K562 (cell line): ENCODE measurements around the gene MAP1LC3A. TPM values are rescaled to one million over a fixed set of nuclear protein-coding genes. Genes with fewer than 3 reads are reported as not detected.

ENCODE experiments used
- CREM ChIP-seq: IDR thresholded peaks from 2 replicates; pipeline ENCODE4 v1.6.1; 2014; ENCODE audit warnings: antibody characterized with exemption, low read depth
- CTBP1 ChIP-seq: fragments of 450-650 bp; IDR thresholded peaks from 2 replicates; pipeline ENCODE4 v1.6.1; 2016; ENCODE audit warnings: borderline replicate concordance
- DIDO1 ChIP-seq: fragments of 450-650 bp; IDR thresholded peaks from 2 replicates; pipeline ENCODE4 v1.6.1; 2016; ENCODE audit warnings: low read depth, missing biosample characterization, missing genetic modification characterization
- ELF1 ChIP-seq: fragments of 200-800 bp; sonication (Bioruptor generic); IDR thresholded peaks from 2 replicates; pipeline ENCODE4 v1.6.1; 2016; ENCODE audit warnings: missing genetic modification characterization, missing compliant biosample characterization
- FIP1L1 ChIP-seq: fragments of 200-400 bp; formaldehyde crosslinking; IDR thresholded peaks from 2 replicates; pipeline ENCODE4 v1.6.1; 2018; ENCODE audit warnings: mild to moderate bottlenecking, low read depth, low read length; ENCODE audit not compliant: poor library complexity, severe bottlenecking
- FOXJ2 ChIP-seq: fragments of 200-800 bp; sonication (Bioruptor generic); IDR thresholded peaks from 2 replicates; pipeline ENCODE4 v1.6.1; 2016; ENCODE audit warnings: missing genetic modification characterization, missing compliant biosample characterization
- FOXP4 ChIP-seq: sonication (generic); formaldehyde crosslinking; IDR thresholded peaks from 2 replicates; pipeline ENCODE4 v1.8.0; 2022; ENCODE audit warnings: mild to moderate bottlenecking, missing genetic modification reagents, borderline replicate concordance
- HEY1 ChIP-seq: fragments of 250-450 bp; sonication (Bioruptor Pico); IDR thresholded peaks from 2 replicates; pipeline ENCODE4 v1.5.0; 2020; ENCODE audit warnings: mild to moderate bottlenecking, moderate library complexity, borderline replicate concordance
- JUN ChIP-seq, 2 experiments: sonication (generic) in 1 of 2; formaldehyde crosslinking in 1 of 2; IDR thresholded peaks; 2 replicates each; pipeline versions ENCODE4 v1.6.1 to v1.8.0; 2012 to 2022; ENCODE audit warnings: borderline replicate concordance in 2 of 2, mild to moderate bottlenecking in 2 of 2, improper control_type of control experiment in 1 of 2, low read depth in 1 of 2, low read length in 1 of 2, missing genetic modification reagents in 1 of 2
- JUNB ChIP-seq: fragments of 450-650 bp; formaldehyde crosslinking; conservative IDR thresholded peaks from 2 replicates; pipeline ENCODE4 v1.4.0; 2020; ENCODE audit warnings: mild to moderate bottlenecking
- KDM2B ChIP-seq: fragments of 250-450 bp; sonication (Bioruptor Pico); IDR thresholded peaks from 2 replicates; pipeline ENCODE4 v1.8.0; 2021; ENCODE audit warnings: mild to moderate bottlenecking, moderate library complexity
- KDM4B ChIP-seq, 2 experiments: fragments of 450-650 bp in 1 of 2; sonication (generic) in 1 of 2; IDR thresholded peaks; 2 replicates each; pipeline ENCODE4 v1.6.1; 2016 to 2017; ENCODE audit warnings: borderline replicate concordance in 2 of 2, antibody characterized with exemption in 1 of 2, low read depth in 1 of 2, mild to moderate bottlenecking in 1 of 2
- MYC ChIP-seq, 2 experiments: fragments of 250-450 bp in 1 of 2; sonication (Bioruptor Pico) in 1 of 2; IDR thresholded peaks; 2 replicates each; pipeline versions ENCODE4 v1.5.1 to v1.6.1; 2012 to 2021; ENCODE audit warnings: low read depth in 2 of 2, borderline replicate concordance in 1 of 2, improper control_type of control experiment in 1 of 2, low read length in 1 of 2, mild to moderate bottlenecking in 1 of 2, moderate library complexity in 1 of 2
- RBM15 ChIP-seq: fragments of 200-400 bp; formaldehyde crosslinking; IDR thresholded peaks from 2 replicates; pipeline ENCODE4 v1.6.1; 2018; ENCODE audit warnings: mild to moderate bottlenecking, low read length, moderate library complexity; ENCODE audit not compliant: insufficient read depth
- SMARCB1 ChIP-seq: IDR thresholded peaks from 2 replicates; pipeline ENCODE4 v1.6.1; 2011; ENCODE audit warnings: improper control_type of control experiment, low read depth; ENCODE audit not compliant: insufficient read length
- ZFP36 ChIP-seq: fragments of 150-350 bp; IDR thresholded peaks from 2 replicates; pipeline ENCODE4 v1.6.1; 2018; ENCODE audit warnings: low read length, low read depth; ENCODE audit not compliant: partially characterized antibody
- ZNF592 ChIP-seq: fragments of 450-650 bp; IDR thresholded peaks from 2 replicates; pipeline ENCODE4 v1.6.1; 2017; ENCODE audit warnings: antibody characterized with exemption, mild to moderate bottlenecking
- ZNF785 ChIP-seq: fragments of 250-450 bp; sonication (Bioruptor Pico); IDR thresholded peaks from 2 replicates; pipeline ENCODE4 v1.4.0; 2020; ENCODE audit warnings: mild to moderate bottlenecking
- polyA plus RNA-seq, 8 experiments: library from polyadenylated mRNA; depleted of rRNA in 4 of 8; stranded (reverse) in 5 of 8; unstranded in 3 of 8; fragments of >200 nt; fragmentation: Nextera tagmentation in 2 of 8; fragmentation: Illumina TruSeq in 1 of 8; extraction: Ambion mirVana in 2 of 8; extraction: Trizol in 1 of 8; gene quantifications; 2 replicates each; pipeline versions ENCODE4 v1.2.1 to v1.2.3, GENCODE V29; 2011 to 2014; ENCODE audit warnings: inconsistent platforms in 1 of 8, missing spikeins in 1 of 8
- total RNA-seq, 7 experiments: library from RNA; depleted of rRNA in 6 of 7; stranded (reverse); fragments of >200 nt in 6 of 7; fragmentation: Illumina TruSeq in 2 of 7; extraction: Trizol in 2 of 7; gene quantifications; 2 replicates each; pipeline versions ENCODE4 v1.2.1 to v1.2.3, GENCODE V29; 2011 to 2021; ENCODE audit warnings: low replicate concordance in 1 of 7
- TF ChIP-seq, protein P1 (sequence below): sonication (generic); formaldehyde crosslinking; IDR thresholded peaks from 2 replicates; pipeline ENCODE4 v1.9.0; 2022; ENCODE audit warnings: mild to moderate bottlenecking, missing genetic modification reagents

Gene MAP1LC3A
- total and polyA plus RNA-seq, 9 of the 15 experiments (the other 6 are each of a cell fraction or from before 2014, with no cell fraction given) = 0.27 to 0.38 TPM; not detected in 7

DNA sequence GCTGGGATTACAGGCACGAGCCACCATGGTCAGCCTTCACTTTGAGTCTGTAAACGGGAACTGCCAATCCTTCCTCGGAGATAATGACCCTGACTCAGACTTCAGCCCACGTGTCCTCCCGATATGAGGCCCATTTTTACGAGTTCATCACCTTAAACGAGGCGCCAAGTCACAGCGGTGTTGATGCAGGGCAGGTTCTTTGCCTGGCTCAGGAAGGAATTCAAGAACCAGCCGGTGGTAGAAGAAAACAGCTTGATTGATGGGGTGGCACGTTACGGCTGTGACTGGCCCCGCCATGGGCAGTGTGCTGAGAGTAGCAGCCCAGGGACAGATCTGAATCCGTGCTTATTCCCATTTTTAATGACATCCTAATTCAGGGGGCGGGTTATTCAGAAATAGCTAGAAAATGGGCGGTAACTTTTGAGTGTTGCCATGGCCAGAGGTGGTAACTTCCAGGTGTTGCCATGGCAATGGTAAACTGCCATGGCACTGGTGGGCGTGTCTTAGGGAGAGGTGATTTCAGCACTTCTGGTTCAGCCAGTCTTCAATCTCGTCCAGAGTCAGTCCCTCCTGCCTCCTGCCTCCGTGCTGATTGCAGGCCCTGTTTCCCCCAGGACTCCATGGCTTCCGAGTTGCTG lies 9.1 kb upstream of the MAP1LC3A start (continued):
- TF ChIP-seq RBM15 (no peak), JUNB (CRISPR knock-in tag) (no peak), DIDO1 (no peak), ELF1 (tag) (no peak), KDM2B (CRISPR knock-in tag) (no peak), MYC (IDR thresholded peaks at IDR 0.05; ENCODE audit: low read depth, low read length) (0 out of 2 replicates have a peak, but pooled peaks have one; percentile 35), MYC (CRISPR knock-in tag; IDR thresholded peaks at IDR 0.05; ENCODE audit: borderline replicate concordance, low read depth) (no peak), CTBP1 (peak; percentile 44; the same call in 1 of the 2 replicates), ZNF592 (peak; percentile 58; the same call in 1 of the 2 replicates), ZNF785 (no peak), ZFP36 (no peak), CREM (peak; percentile 41; the same call in 1 of the 2 replicates), KDM4B (IDR thresholded peaks at IDR 0.05; ENCODE audit: borderline replicate concordance in 2 of 2, low read depth in 1 of 2) (no peak), HEY1 (no peak), FOXJ2 (tag) (no peak), FIP1L1 (no peak), JUN (IDR thresholded peaks at IDR 0.05; ENCODE audit: borderline replicate concordance, low read depth, low read length) (0 out of 2 replicates have a peak, but pooled peaks have one; percentile 28), JUN (CRISPR knock-in tag; IDR thresholded peaks at IDR 0.05; ENCODE audit: borderline replicate concordance) (no peak), SMARCB1 (no peak), FOXP4 (CRISPR knock-in tag) (no peak)
- TF ChIP-seq, protein P1, sequence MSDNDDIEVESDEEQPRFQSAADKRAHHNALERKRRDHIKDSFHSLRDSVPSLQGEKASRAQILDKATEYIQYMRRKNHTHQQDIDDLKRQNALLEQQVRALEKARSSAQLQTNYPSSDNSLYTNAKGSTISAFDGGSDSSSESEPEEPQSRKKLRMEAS (CRISPR knock-in tag) = peak; percentile 88
